Parathyroid adenoma (tissue), 2 donors: ENCODE results near the gene PDZRN3.

Source experiments
- H2AFZ ChIP-seq: fragments of 300-600 bp; sonication (generic); one replicate; pipeline ENCODE4 v1.7.0; 2017; ENCODE audit warnings: antibody characterized with exemption, mild to moderate bottlenecking
- H3K27ac ChIP-seq: fragments of 300-600 bp; sonication (generic); one replicate; pipeline ENCODE4 v1.7.0; 2017
- H3K27me3 ChIP-seq: fragments of 300-600 bp; sonication (generic); one replicate; pipeline ENCODE4 v1.7.0; 2017; ENCODE audit warnings: low read length; ENCODE audit not compliant: control insufficient read depth, insufficient read depth
- H3K36me3 ChIP-seq: fragments of 300-600 bp; sonication (generic); one replicate; pipeline ENCODE4 v1.7.0; 2017; ENCODE audit warnings: low read length; ENCODE audit not compliant: control insufficient read depth, insufficient read depth
- H3K4me1 ChIP-seq: fragments of 300-600 bp; sonication (generic); one replicate; pipeline ENCODE4 v1.7.0; 2017; ENCODE audit warnings: control low read depth
- H3K4me2 ChIP-seq: fragments of 300-600 bp; sonication (generic); one replicate; pipeline ENCODE4 v1.7.0; 2017; ENCODE audit warnings: low read length
- H3K4me3 ChIP-seq: fragments of 300-600 bp; sonication (generic); one replicate; pipeline ENCODE4 v1.7.0; 2017; ENCODE audit warnings: low read depth, low read length
- H3K79me2 ChIP-seq: fragments of 300-600 bp; sonication (generic); one replicate; pipeline ENCODE4 v1.7.0; 2017; ENCODE audit warnings: control low read depth
- H3K9ac ChIP-seq: fragments of 300-600 bp; sonication (generic); one replicate; pipeline ENCODE4 v1.7.0; 2017; ENCODE audit warnings: mild to moderate bottlenecking
- H3K9me3 ChIP-seq: fragments of 300-600 bp; sonication (generic); one replicate; pipeline ENCODE4 v1.7.0; 2017; ENCODE audit warnings: low read length; ENCODE audit not compliant: control insufficient read depth
- TF ChIP-seq, protein P1 (sequence below): fragments of 300-600 bp; sonication (generic); IDR thresholded peaks from one replicate; pipeline ENCODE4 v1.7.0; 2017; ENCODE audit warnings: antibody characterized with exemption, mild to moderate bottlenecking
- donor health status: primary hyperparathyroidism.

PDZRN3 gene

DNA sequence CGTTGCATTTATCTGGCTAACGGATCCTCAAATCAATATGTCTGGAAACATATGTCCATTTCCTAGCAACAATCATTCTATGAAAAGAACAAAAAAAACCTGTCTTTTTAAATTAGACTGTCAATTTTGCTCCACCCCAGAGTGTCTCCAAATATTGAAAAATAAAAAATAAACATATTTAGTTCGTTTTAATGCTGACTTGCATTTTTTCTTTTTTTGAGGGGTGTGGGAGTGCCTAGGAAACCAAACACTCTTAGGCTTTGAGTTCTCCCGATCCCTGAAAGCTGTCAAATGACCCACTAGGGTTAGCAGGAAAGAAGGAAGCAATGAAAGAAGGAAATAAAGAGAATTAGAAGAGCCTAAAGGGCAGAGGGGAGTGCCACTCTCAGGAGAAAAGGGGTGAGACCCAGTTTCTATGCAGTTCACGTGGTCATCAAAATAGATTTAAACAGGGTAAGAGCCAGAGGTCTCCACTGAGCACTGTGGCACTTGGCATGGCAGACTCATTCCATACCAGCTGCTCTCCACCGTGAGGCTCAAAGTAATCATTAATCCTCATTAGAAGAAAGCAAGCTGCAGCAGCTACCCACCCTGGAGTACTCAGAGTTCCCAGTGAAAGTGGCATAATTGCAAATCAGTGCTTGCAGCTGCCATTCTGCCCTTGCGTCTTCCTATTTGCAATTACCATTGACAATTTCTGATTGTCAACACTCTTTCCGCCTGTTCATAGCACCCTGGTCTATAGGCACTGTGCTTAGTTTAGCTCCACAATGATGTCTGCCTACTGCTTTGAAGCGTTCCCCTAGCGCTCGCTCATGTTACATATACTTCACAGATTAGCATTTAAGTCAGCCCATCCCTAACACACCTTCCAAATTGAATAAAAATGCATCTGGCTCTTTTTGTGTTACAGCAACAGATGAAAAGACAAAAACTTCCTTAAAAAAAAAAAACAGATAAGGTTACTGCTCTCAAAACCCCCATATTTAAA, 32.3 kb downstream of the PDZRN3 start:
- no peaks in the 10 kb centered on the region for H3K9me3 ChIP-seq

DNA sequence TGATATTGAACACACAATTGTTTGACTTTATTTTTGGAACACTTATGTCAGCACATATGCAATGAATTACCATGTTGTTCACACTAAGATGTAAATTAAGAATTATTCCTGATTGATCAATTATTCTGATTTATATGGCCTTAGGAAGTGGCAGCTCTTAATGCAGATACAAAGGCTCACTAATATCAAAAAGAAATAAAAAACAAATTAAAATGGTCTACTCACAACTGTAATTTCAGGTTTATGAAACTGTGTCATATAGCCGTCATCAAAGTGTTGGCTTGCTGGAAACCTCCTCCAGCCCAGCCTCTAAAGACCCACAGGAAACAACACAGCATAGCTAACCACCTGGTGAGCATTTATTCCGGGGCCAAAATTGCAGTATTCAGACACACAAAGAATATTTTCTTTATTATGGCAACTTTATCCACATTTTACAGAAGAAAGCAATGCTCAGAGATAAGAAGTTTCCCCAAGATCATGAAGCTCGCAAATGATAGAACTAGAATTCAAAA, 33.4 kb downstream of the PDZRN3 start:
- H3K27ac ChIP-seq: no peak overlapping the region
- H2AFZ ChIP-seq: no peak overlapping the region
- TF ChIP-seq, protein P1, sequence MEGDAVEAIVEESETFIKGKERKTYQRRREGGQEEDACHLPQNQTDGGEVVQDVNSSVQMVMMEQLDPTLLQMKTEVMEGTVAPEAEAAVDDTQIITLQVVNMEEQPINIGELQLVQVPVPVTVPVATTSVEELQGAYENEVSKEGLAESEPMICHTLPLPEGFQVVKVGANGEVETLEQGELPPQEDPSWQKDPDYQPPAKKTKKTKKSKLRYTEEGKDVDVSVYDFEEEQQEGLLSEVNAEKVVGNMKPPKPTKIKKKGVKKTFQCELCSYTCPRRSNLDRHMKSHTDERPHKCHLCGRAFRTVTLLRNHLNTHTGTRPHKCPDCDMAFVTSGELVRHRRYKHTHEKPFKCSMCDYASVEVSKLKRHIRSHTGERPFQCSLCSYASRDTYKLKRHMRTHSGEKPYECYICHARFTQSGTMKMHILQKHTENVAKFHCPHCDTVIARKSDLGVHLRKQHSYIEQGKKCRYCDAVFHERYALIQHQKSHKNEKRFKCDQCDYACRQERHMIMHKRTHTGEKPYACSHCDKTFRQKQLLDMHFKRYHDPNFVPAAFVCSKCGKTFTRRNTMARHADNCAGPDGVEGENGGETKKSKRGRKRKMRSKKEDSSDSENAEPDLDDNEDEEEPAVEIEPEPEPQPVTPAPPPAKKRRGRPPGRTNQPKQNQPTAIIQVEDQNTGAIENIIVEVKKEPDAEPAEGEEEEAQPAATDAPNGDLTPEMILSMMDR: no peak
- no peaks in the 10 kb centered on the region for H3K79me2 ChIP-seq
- no peak overlapping the region for H3K4me3 ChIP-seq
- H3K4me2 ChIP-seq: no peak overlapping the region
- H3K4me1 ChIP-seq: no peaks in the 10 kb centered on the region
- no peak overlapping the region for H3K9ac ChIP-seq
- no peaks in the 10 kb centered on the region for H3K27me3 ChIP-seq
- H3K9me3 ChIP-seq: no peaks in the 10 kb centered on the region
- no peaks in the 10 kb centered on the region for H3K36me3 ChIP-seq

More for the DNA sequence above, 32.3 kb downstream of the PDZRN3 start:
- no peak overlapping the region for H3K4me2 ChIP-seq
- H3K27ac ChIP-seq: no peak overlapping the region
- no peak overlapping the region for H2AFZ ChIP-seq
- TF ChIP-seq, protein P1: no peak
- H3K9ac ChIP-seq: no peak overlapping the region
- no peaks in the 10 kb centered on the region for H3K36me3 ChIP-seq
- no peaks in the 10 kb centered on the region for H3K27me3 ChIP-seq
- no peak overlapping the region for H3K4me3 ChIP-seq
- no peaks in the 10 kb centered on the region for H3K79me2 ChIP-seq
- no peaks in the 10 kb centered on the region for H3K4me1 ChIP-seq

DNA sequence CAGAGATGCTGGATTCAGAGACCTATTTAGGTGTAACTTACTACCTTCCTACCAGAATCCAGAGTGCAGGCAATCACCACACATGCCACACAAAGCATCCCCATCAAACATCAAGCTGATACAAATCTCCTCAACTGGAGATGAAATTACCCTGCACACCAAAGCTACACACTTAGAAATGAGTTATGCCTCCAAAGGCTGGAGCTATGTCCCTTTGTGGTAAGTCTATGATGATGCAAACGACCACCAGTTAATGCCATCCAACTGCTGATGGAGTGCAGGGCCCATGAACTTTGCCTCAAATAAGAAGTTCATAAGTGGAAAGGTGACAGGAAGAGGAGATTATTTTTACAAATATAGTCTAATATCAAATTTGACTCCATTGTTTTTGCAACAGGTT, 38.1 kb downstream of the PDZRN3 start:
- Histone ChIP-seq H3K4me2 (no peak overlapping the region), H3K9me3 (no peaks in the 10 kb centered on the region), H2AFZ (no peak overlapping the region), H3K4me1 (no peaks in the 10 kb centered on the region), H3K4me3 (no peak overlapping the region), H3K27me3 (no peaks in the 10 kb centered on the region), H3K27ac (no peak overlapping the region), H3K36me3 (no peaks in the 10 kb centered on the region), H3K9ac (no peak overlapping the region), H3K79me2 (no peaks in the 10 kb centered on the region)
- TF ChIP-seq, protein P1: no peak

DNA sequence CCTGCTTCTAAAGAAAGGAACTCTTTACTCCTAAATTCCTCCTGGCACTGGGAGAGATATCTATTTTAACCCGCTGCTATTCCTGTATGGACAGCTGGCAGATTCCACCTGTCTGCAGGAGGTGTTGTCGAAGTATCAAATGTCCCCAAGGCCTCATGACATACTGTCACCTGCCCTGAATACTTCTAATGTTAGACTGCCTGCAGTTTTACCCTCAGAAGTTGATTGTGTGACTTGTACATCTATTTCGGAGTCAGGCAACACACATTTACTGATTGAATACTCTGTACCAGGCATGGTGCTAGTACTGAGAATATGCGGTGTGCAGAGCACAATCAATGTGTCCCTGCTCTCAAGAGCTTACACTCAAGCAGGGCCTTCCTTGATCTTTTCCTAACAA, 38.6 kb downstream of the PDZRN3 start:
- Histone ChIP-seq H3K79me2 (no peaks in the 10 kb centered on the region), H3K27ac (no peak overlapping the region), H3K27me3 (no peaks in the 10 kb centered on the region), H3K9me3 (no peaks in the 10 kb centered on the region), H3K36me3 (no peaks in the 10 kb centered on the region), H3K4me2 (no peak overlapping the region), H3K4me3 (no peak overlapping the region), H3K4me1 (no peaks in the 10 kb centered on the region), H2AFZ (no peak overlapping the region), H3K9ac (no peak overlapping the region)
- TF ChIP-seq, protein P1: no peak
